GM12873 (cell line): ENCODE results near the gene LMTK2.

Experiments used
- CTCF ChIP-seq: IDR thresholded peaks from 2 replicates; pipeline ENCODE4 v1.5.1; 2012; ENCODE audit warnings: low read depth, mild to moderate bottlenecking, moderate library complexity, low read length, control low read depth; ENCODE audit not compliant: insufficient read depth; ENCODE audit errors: missing control alignments

The LMTK2 gene

GRCh38 chr7:98177553-98177952 lies 70.9 kb downstream of the LMTK2 start:
- no peak for TF ChIP-seq CTCF

GRCh38 chr7:98178321-98178720 lies 71.7 kb downstream of the LMTK2 start:
- no peak for TF ChIP-seq CTCF

DNA sequence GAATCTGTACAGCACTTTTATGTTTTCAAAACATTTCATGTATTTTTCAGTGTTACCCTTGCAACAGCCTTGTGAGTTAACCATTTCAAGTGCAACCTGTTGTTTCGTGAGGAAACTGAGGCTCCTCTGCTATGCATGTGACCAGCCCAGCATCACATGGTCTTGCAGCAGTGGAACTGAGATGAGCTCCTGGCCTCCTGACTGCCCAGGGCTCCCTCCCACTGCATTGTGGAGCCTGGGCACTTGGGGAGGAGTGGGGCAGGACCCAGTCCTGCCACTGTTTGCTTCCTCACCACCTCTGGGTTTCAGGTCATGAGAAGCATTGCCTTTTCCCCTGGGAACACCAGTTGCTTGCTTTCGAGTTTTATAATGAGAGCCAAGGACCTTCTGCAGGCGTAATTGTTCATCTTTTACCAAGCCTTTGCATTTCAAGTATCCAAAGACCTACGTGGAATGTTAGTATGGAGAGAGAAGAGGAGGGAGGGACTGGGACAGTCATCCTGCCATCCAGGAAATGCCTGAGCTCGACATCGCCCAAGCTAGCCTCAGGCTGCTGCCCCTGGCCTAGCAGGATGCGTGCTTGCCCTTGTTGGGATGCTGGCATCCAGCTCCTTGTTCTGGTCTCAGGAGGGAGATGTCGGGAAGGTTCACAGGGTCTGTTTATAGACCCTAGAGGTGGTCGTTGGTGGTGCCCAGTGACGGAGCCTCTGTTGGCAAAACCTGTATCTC lies 72.3 kb downstream of the LMTK2 start:
- no peak for TF ChIP-seq CTCF

GRCh38 chr7:98180751-98181150 lies 74.1 kb downstream of the LMTK2 start:
- no peak for TF ChIP-seq CTCF

GRCh38 chr7:98185101-98185500 lies 78.4 kb downstream of the LMTK2 start:
- TF ChIP-seq CTCF: no peak

- TF ChIP-seq CTCF: no peak
Observed at GRCh38 chr7:98186452-98187137, 79.9 kb downstream of the LMTK2 start.

- TF ChIP-seq CTCF: no peak
Observed at GRCh38 chr7:98187138-98187502, 80.5 kb downstream of the LMTK2 start.
